PC-3 (cell line): ENCODE data around the gene PODXL2. TPM values are rescaled to one million over a fixed set of nuclear protein-coding genes. Genes with fewer than 3 reads are reported as not detected.
A peak's percentile ranks its signal among the peaks of the same experiment; 100 is the strongest.

Experiments
- ATAC-seq: fragments of 200-7000 bp; cut with Tn5 transposase; 2 replicates; pipeline ENCODE4 v1.9.1; 2020; ENCODE audit warnings: mild to moderate bottlenecking, moderate library complexity
- BruUV-seq: library from RNA; stranded (reverse); fragments of 400-500 nt; replicated peaks from 2 replicates; lab custom pipeline; 2021; lab: Mats Ljungman, UMichigan
- CTCF ChIA-PET: fragments of 300-600 bp; sonication (Branson Sonifier 250); formaldehyde crosslinking; loops from one replicate; lab custom pipeline; 2022; ENCODE audit warnings: antibody characterized with exemption; lab: Charles Lee
- POLR2A ChIA-PET: fragments of 300-600 bp; sonication (Branson Sonifier 250); formaldehyde crosslinking; loops from one replicate; lab custom pipeline; 2022; ENCODE audit warnings: antibody characterized with exemption; ENCODE audit not compliant: unreplicated experiment; lab: Charles Lee
- DNase-seq: peaks from one replicate; pipeline ENCODE4 v3.0.0-alpha.2; 2015
- H2AFZ ChIP-seq: fragments of 300-600 bp; sonication (generic); 2 replicates; pipeline ENCODE4 v1.6.0; 2016; ENCODE audit warnings: antibody characterized with exemption, low read length
- H3F3A ChIP-seq: fragments of 300-600 bp; sonication (generic); one replicate; pipeline ENCODE4 v1.6.0; 2017; ENCODE audit warnings: antibody characterized with exemption, low read length, control low read depth, mild to moderate bottlenecking; ENCODE audit not compliant: unreplicated experiment
- H3K27ac ChIP-seq: fragments of 300-600 bp; sonication (generic); 2 replicates; pipeline ENCODE4 v1.5.1; 2016; ENCODE audit warnings: mild to moderate bottlenecking, low read length
- H3K27me3 ChIP-seq: fragments of 300-600 bp; sonication (generic); 2 replicates; pipeline ENCODE4 v1.6.1; 2016; ENCODE audit warnings: low read length, mixed read lengths
- H3K36me3 ChIP-seq: fragments of 300-600 bp; sonication (generic); 2 replicates; pipeline ENCODE4 v1.6.1; 2016; ENCODE audit warnings: low read depth, mixed run types, low read length, mixed read lengths
- H3K4me1 ChIP-seq: fragments of 300-600 bp; sonication (generic); 2 replicates; pipeline ENCODE4 v1.5.1; 2016; ENCODE audit warnings: low read length; ENCODE audit not compliant: insufficient read depth
- H3K4me2 ChIP-seq: fragments of 300-600 bp; sonication (generic); 2 replicates; pipeline ENCODE4 v1.6.0; 2016; ENCODE audit warnings: low read length
- H3K4me3 ChIP-seq: fragments of 300-600 bp; sonication (generic); 2 replicates; pipeline ENCODE4 v1.5.1; 2016; ENCODE audit warnings: mild to moderate bottlenecking, low read length, mixed read lengths
- H3K79me2 ChIP-seq: fragments of 300-600 bp; sonication (generic); 2 replicates; pipeline ENCODE4 v1.6.1; 2017; ENCODE audit warnings: low read length, mixed read lengths
- H3K9ac ChIP-seq: fragments of 300-600 bp; sonication (generic); 2 replicates; pipeline ENCODE4 v1.6.0; 2016; ENCODE audit warnings: mild to moderate bottlenecking, low read length
- H3K9me2 ChIP-seq: fragments of 300-600 bp; sonication (generic); replicated peaks from 2 replicates; pipeline ENCODE4 v1.6.1; 2016; ENCODE audit warnings: mixed run types, low read length, mixed read lengths
- H3K9me3 ChIP-seq: fragments of 300-600 bp; sonication (generic); 2 replicates; pipeline ENCODE4 v1.6.1; 2016; ENCODE audit warnings: low read length, mixed read lengths
- H4K20me1 ChIP-seq: fragments of 300-600 bp; sonication (generic); 2 replicates; pipeline ENCODE4 v1.6.1; 2016; ENCODE audit warnings: low read length, mixed read lengths
- EZH2 ChIP-seq: fragments of 300-600 bp; sonication (generic); IDR thresholded peaks from one replicate; pipeline ENCODE4 v1.6.1; 2017; ENCODE audit warnings: antibody characterized with exemption, mild to moderate bottlenecking, low read length; ENCODE audit not compliant: unreplicated experiment
- EZH2phosphoT487 ChIP-seq: fragments of 300-600 bp; sonication (generic); IDR thresholded peaks from 2 replicates; pipeline ENCODE4 v1.6.1; 2018; ENCODE audit warnings: mild to moderate bottlenecking, antibody characterized with exemption, low read length, borderline replicate concordance
- intact Hi-C: fragments of 100-400 bp; cut with micrococcal nuclease; formaldehyde crosslinking; loops from 2 replicates; pipeline ENCODE4 v1.9.0; 2023
- total RNA-seq: library from RNA; depleted of rRNA; stranded (reverse); fragments of >200 nt; gene quantifications from 2 replicates; pipeline ENCODE4 v1.2.3, GENCODE V29; 2014
- TF ChIP-seq, protein P1 (sequence below): fragments of 300-600 bp; sonication (generic); conservative IDR thresholded peaks from 2 replicates; pipeline ENCODE4 v1.5.1; 2017; ENCODE audit warnings: antibody characterized with exemption, low read depth, mild to moderate bottlenecking, low read length

Gene PODXL2
- total RNA-seq, 1 experiment from 2014 or later, result 32.4 TPM

- ATAC-seq, result no peak
- H4K20me1 ChIP-seq, result no peaks in the 10 kb centered on the region
- H2AFZ ChIP-seq, result no peak overlapping the region
- no peak for TF ChIP-seq EZH2phosphoT487
- TF ChIP-seq EZH2, result no peak
- TF ChIP-seq, protein P1, sequence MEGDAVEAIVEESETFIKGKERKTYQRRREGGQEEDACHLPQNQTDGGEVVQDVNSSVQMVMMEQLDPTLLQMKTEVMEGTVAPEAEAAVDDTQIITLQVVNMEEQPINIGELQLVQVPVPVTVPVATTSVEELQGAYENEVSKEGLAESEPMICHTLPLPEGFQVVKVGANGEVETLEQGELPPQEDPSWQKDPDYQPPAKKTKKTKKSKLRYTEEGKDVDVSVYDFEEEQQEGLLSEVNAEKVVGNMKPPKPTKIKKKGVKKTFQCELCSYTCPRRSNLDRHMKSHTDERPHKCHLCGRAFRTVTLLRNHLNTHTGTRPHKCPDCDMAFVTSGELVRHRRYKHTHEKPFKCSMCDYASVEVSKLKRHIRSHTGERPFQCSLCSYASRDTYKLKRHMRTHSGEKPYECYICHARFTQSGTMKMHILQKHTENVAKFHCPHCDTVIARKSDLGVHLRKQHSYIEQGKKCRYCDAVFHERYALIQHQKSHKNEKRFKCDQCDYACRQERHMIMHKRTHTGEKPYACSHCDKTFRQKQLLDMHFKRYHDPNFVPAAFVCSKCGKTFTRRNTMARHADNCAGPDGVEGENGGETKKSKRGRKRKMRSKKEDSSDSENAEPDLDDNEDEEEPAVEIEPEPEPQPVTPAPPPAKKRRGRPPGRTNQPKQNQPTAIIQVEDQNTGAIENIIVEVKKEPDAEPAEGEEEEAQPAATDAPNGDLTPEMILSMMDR, result no peak
- BruUV-seq, result no TSS peak
- POLR2A ChIA-PET, result no interaction called here
- H3K27me3 ChIP-seq, result no peaks in the 10 kb centered on the region
- no peak overlapping the region for H3K27ac ChIP-seq
- peaks cover 1% of the 10 kb centered on the region for H3K36me3 ChIP-seq
- no peaks in the 10 kb centered on the region for H3K9me2 ChIP-seq
- no peaks in the 10 kb centered on the region for H3F3A ChIP-seq
- H3K9ac ChIP-seq, result no peak overlapping the region
- no peak for DNase-seq
- intact Hi-C loops, result loop anchor here (10.0 kb wide), 1 partner anchor 99 kb away; no protein-coding TSS in a partner anchor
- H3K9me3 ChIP-seq, result no peaks in the 10 kb centered on the region
- H3K4me3 ChIP-seq, result no peak overlapping the region
- peaks cover 22% of the 10 kb centered on the region for H3K79me2 ChIP-seq
- peaks cover 29% of the 10 kb centered on the region for H3K4me1 ChIP-seq
- CTCF ChIA-PET, result no interaction called here
- H3K4me2 ChIP-seq, result no peak overlapping the region
Measured at GRCh38 chr3:127595303-127595702, 33.7 kb upstream of the PODXL2 start.

- Histone ChIP-seq H3K9me3 (no peaks in the 10 kb centered on the region), H3K27ac (no peak overlapping the region), H3K4me3 (peak overlapping the region; percentile 81; the same call in 1 of the 2 replicates), H3K4me2 (peak overlapping the region; percentile 100), H3K36me3 (peaks cover 11% of the 10 kb centered on the region), H4K20me1 (no peaks in the 10 kb centered on the region), H3K79me2 (peaks cover 39% of the 10 kb centered on the region), H3K27me3 (no peaks in the 10 kb centered on the region), H3K9me2 (no peaks in the 10 kb centered on the region), H3K9ac (no peak overlapping the region), H3F3A (no peaks in the 10 kb centered on the region), H2AFZ (no peak overlapping the region; the same call in 1 of the 2 replicates), H3K4me1 (peaks cover 23% of the 10 kb centered on the region)
- TF ChIP-seq, protein P1, result no peak
- TF ChIP-seq EZH2 (no peak), EZH2phosphoT487 (no peak)
- BruUV-seq, result TSS peak; percentile 69
- intact Hi-C loops, result loop anchor here (10.0 kb wide), 1 partner anchor 98 kb away; no protein-coding TSS in a partner anchor
- POLR2A ChIA-PET, result interaction anchor here (0.8 kb wide), 1 partner anchor 233 kb away, joined by 6 read pairs; no protein-coding TSS in a partner anchor
- CTCF ChIA-PET, result interaction anchor here (0.6 kb wide), 1 partner anchor 48 kb away, joined by 3 read pairs; no protein-coding TSS in a partner anchor
- DNase-seq (no peak), ATAC-seq (no peak)
Measured at GRCh38 chr3:127597020-127597771, 31.8 kb upstream of the PODXL2 start.
